ENCODE results near the gene VEGFA.
"Not testable (repeated sequence)": the region's sequence is repeated elsewhere in the genome, so short reads cannot be mapped to it uniquely, and the experiment has no call there.

The VEGFA gene

GRCh38 chr6:43812850-43813578, 43.0 kb downstream of the VEGFA start:
- Histone ChIP-seq H3K36me3 (ENCODE audit: insufficient read depth, low read length) (no peaks in the 10 kb centered on the region), H3K9ac (ENCODE audit: low read depth, low read length) (no peak overlapping the region), H3K4me1 (ENCODE audit: insufficient read depth, low read length) (no peaks in the 10 kb centered on the region; the same call in 1 of the 2 replicates), H3K9me3 (ENCODE audit: control insufficient read depth, insufficient read depth, low read length) (no peaks in the 10 kb centered on the region)

GRCh38 chr6:43814111-43814510, 44.1 kb downstream of the VEGFA start:
- Histone ChIP-seq H3K9me3 (ENCODE audit: control insufficient read depth, insufficient read depth, low read length) (no peaks in the 10 kb centered on the region), H3K36me3 (ENCODE audit: insufficient read depth, low read length) (no peaks in the 10 kb centered on the region), H3K4me1 (ENCODE audit: insufficient read depth, low read length) (peaks cover under 1% of the 10 kb centered on the region; the same call in 1 of the 2 replicates), H3K9ac (ENCODE audit: low read depth, low read length) (no peak overlapping the region)

- Histone ChIP-seq H3K4me1 (ENCODE audit: insufficient read depth, low read length) (peaks cover 6% of the 10 kb centered on the region; the same call in 1 of the 2 replicates), H3K36me3 (ENCODE audit: insufficient read depth, low read length) (no peaks in the 10 kb centered on the region), H3K9ac (ENCODE audit: low read depth, low read length) (no peak overlapping the region), H3K9me3 (ENCODE audit: control insufficient read depth, insufficient read depth, low read length) (no peaks in the 10 kb centered on the region)
Measured at GRCh38 chr6:43814865-43815264, 44.9 kb downstream of the VEGFA start.

GRCh38 chr6:43817192-43817591, 47.2 kb downstream of the VEGFA start:
- no peak overlapping the region for H3K9ac ChIP-seq (ENCODE audit: low read depth, low read length)

GRCh38 chr6:43818973-43819372, 49.0 kb downstream of the VEGFA start:
- not testable (repeated sequence) for H3K36me3 ChIP-seq (ENCODE audit: insufficient read depth, low read length); H3K9me3 ChIP-seq (ENCODE audit: control insufficient read depth, insufficient read depth, low read length); H3K9ac ChIP-seq (ENCODE audit: low read depth, low read length); H3K4me1 ChIP-seq (ENCODE audit: insufficient read depth, low read length)

More at GRCh38 chr6:43817192-43817591, 47.2 kb downstream of the VEGFA start:
- peaks cover 6% of the 10 kb centered on the region; the same call in 1 of the 2 replicates for H3K4me1 ChIP-seq (ENCODE audit: insufficient read depth, low read length)
- H3K36me3 ChIP-seq (ENCODE audit: insufficient read depth, low read length): no peaks in the 10 kb centered on the region
- no peaks in the 10 kb centered on the region for H3K9me3 ChIP-seq (ENCODE audit: control insufficient read depth, insufficient read depth, low read length)

- Histone ChIP-seq H3K4me1 (ENCODE audit: insufficient read depth, low read length) (peaks cover 7% of the 10 kb centered on the region), H3K36me3 (ENCODE audit: insufficient read depth, low read length) (no peaks in the 10 kb centered on the region), H3K9ac (ENCODE audit: low read depth, low read length) (no peak overlapping the region), H3K9me3 (ENCODE audit: control insufficient read depth, insufficient read depth, low read length) (no peaks in the 10 kb centered on the region)
Measured at GRCh38 chr6:43819958-43820357, 49.9 kb downstream of the VEGFA start.

- Histone ChIP-seq H3K9ac (ENCODE audit: low read depth, low read length) (no peak overlapping the region), H3K36me3 (ENCODE audit: insufficient read depth, low read length) (no peaks in the 10 kb centered on the region), H3K4me1 (ENCODE audit: insufficient read depth, low read length) (peaks cover 13% of the 10 kb centered on the region), H3K9me3 (ENCODE audit: control insufficient read depth, insufficient read depth, low read length) (no peaks in the 10 kb centered on the region)
Measured at GRCh38 chr6:43820486-43820885, 50.5 kb downstream of the VEGFA start.

- Histone ChIP-seq H3K9me3 (ENCODE audit: control insufficient read depth, insufficient read depth, low read length) (no peaks in the 10 kb centered on the region), H3K4me1 (ENCODE audit: insufficient read depth, low read length) (peaks cover 16% of the 10 kb centered on the region), H3K36me3 (ENCODE audit: insufficient read depth, low read length) (no peaks in the 10 kb centered on the region), H3K9ac (ENCODE audit: low read depth, low read length) (no peak overlapping the region)
Measured at GRCh38 chr6:43821101-43821886, 51.3 kb downstream of the VEGFA start.

- Histone ChIP-seq H3K36me3 (ENCODE audit: insufficient read depth, low read length) (no peaks in the 10 kb centered on the region), H3K9me3 (ENCODE audit: control insufficient read depth, insufficient read depth, low read length) (no peaks in the 10 kb centered on the region), H3K4me1 (ENCODE audit: insufficient read depth, low read length) (peaks cover 16% of the 10 kb centered on the region), H3K9ac (ENCODE audit: low read depth, low read length) (no peak overlapping the region)
Measured at GRCh38 chr6:43823390-43823789, 53.4 kb downstream of the VEGFA start.

GRCh38 chr6:43823879-43824702, 54.1 kb downstream of the VEGFA start:
- Histone ChIP-seq H3K36me3 (ENCODE audit: insufficient read depth, low read length) (no peaks in the 10 kb centered on the region), H3K9ac (ENCODE audit: low read depth, low read length) (no peak overlapping the region), H3K4me1 (ENCODE audit: insufficient read depth, low read length) (peaks cover 16% of the 10 kb centered on the region), H3K9me3 (ENCODE audit: control insufficient read depth, insufficient read depth, low read length) (no peaks in the 10 kb centered on the region)

GRCh38 chr6:43824703-43825064, 54.7 kb downstream of the VEGFA start:
- H3K36me3 ChIP-seq (ENCODE audit: insufficient read depth, low read length): no peaks in the 10 kb centered on the region
- H3K9ac ChIP-seq (ENCODE audit: low read depth, low read length): no peak overlapping the region
- H3K9me3 ChIP-seq (ENCODE audit: control insufficient read depth, insufficient read depth, low read length): no peaks in the 10 kb centered on the region
- peaks cover 10% of the 10 kb centered on the region for H3K4me1 ChIP-seq (ENCODE audit: insufficient read depth, low read length)

GRCh38 chr6:43825187-43826115, 55.4 kb downstream of the VEGFA start:
- no peaks in the 10 kb centered on the region for H3K36me3 ChIP-seq (ENCODE audit: insufficient read depth, low read length)
- H3K4me1 ChIP-seq (ENCODE audit: insufficient read depth, low read length): peaks cover 10% of the 10 kb centered on the region
- H3K9ac ChIP-seq (ENCODE audit: low read depth, low read length): no peak overlapping the region
- H3K9me3 ChIP-seq (ENCODE audit: control insufficient read depth, insufficient read depth, low read length): no peaks in the 10 kb centered on the region

- no peaks in the 10 kb centered on the region for H3K9me3 ChIP-seq (ENCODE audit: control insufficient read depth, insufficient read depth, low read length)
- H3K4me1 ChIP-seq (ENCODE audit: insufficient read depth, low read length): peaks cover 10% of the 10 kb centered on the region
- H3K36me3 ChIP-seq (ENCODE audit: insufficient read depth, low read length): no peaks in the 10 kb centered on the region
- no peak overlapping the region for H3K9ac ChIP-seq (ENCODE audit: low read depth, low read length)
Measured at GRCh38 chr6:43826730-43827129, 56.7 kb downstream of the VEGFA start.
